DMS53 treated with DMSO at 0.1 percent for 48 hours (cell line): Measurements from ENCODE around the gene TRIM77.
"Not testable (repeated sequence)": the region's sequence is repeated elsewhere in the genome, so short reads cannot be mapped to it uniquely, and the experiment has no call there.

Source experiments
- DNase-seq: peaks from one replicate; lab custom pipeline; 2025; ENCODE audit not compliant: unreplicated experiment; lab: John Stamatoyannopoulos, UW

Gene TRIM77, protein sequence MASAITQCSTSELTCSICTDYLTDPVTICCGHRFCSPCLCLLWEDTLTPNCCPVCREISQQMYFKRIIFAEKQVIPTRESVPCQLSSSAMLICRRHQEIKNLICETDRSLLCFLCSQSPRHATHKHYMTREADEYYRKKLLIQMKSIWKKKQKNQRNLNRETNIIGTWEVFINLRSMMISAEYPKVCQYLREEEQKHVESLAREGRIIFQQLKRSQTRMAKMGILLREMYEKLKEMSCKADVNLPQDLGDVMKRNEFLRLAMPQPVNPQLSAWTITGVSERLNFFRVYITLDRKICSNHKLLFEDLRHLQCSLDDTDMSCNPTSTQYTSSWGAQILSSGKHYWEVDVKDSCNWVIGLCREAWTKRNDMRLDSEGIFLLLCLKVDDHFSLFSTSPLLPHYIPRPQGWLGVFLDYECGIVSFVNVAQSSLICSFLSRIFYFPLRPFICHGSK

DNA sequence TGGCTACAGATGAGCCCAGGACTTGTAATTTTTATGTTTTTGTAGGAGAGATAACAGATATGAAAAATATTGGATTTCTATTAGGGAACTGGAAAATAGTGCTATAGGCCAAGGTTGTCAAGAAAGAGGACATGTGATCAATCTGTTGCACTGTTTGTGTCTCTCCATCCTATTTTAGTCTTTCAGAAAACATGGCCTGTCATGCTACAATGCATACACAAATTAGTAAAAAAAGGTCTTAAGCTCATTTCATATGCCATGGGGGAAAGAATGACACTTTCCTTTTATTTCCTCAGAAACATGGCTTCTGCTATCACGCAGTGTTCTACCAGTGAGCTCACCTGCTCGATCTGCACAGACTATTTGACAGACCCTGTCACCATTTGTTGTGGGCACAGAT lies at the start of gene TRIM77:
Gene TRIM77, plus strand, starts transcription at position 301 of the 400 bp plus-strand sequence. Its CDS starts 0 bp downstream, at position 301.
- DNase-seq = not testable (repeated sequence)

DNA sequence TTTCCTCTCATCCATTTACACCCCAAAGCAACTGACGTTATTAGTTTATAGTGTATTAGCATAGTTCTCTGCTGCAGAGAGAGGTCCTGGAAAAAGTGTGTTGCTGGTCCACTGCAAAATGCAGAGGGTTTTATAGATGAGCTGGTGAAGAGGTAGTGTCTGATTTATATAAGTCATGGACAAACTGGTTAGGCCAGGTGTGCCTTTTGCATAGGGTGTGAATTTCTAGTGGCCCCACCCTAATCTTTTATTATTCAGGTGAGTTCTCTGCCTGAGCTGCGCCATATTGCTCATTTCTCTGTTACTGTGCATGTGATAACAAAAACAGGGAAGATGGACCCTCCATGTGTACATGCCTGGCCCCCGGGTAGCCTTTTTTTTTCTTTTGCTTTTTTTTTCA lies 43.1 kb upstream of the TRIM77 start:
- DNase-seq = peak; percentile 57

DNA sequence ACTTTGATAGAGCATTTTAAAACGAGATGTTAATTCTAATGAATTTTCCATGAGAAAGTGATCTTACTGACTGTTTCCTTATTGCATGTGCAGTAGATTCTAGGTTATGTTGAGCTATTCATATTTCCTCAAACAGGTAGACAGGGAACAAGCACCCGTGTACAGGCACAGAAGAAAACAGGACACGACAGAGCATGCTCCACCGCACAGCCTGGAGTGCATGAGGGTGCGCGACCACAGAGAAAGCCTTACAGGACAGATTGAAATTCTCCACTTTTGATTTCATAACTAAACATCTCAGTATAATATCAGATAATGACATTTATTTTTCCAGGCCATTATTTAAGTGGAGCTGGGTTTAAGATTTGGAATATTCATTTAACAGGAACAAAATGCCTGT lies 41.9 kb upstream of the TRIM77 start:
- not testable (repeated sequence) for DNase-seq

DNA sequence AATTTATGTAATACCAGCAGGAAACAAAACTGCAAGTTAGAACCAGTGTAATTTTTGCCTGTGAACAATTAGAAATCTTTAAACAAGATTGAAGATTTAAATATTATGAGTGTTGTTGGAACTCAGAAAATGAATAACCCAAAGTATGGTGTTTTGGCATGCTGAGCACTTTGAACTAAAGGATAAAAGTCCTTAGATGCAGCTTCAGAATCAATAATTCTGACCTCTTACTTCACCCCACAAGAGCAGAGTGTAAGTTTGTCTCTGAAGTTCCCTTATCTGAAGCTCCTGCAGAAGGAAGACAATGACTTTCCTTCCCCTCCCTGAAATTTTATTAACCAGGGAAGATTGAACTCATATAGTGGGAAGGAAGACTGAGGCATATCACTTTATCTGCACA lies 40.5 kb upstream of the TRIM77 start:
- not testable (repeated sequence) for DNase-seq

DNA sequence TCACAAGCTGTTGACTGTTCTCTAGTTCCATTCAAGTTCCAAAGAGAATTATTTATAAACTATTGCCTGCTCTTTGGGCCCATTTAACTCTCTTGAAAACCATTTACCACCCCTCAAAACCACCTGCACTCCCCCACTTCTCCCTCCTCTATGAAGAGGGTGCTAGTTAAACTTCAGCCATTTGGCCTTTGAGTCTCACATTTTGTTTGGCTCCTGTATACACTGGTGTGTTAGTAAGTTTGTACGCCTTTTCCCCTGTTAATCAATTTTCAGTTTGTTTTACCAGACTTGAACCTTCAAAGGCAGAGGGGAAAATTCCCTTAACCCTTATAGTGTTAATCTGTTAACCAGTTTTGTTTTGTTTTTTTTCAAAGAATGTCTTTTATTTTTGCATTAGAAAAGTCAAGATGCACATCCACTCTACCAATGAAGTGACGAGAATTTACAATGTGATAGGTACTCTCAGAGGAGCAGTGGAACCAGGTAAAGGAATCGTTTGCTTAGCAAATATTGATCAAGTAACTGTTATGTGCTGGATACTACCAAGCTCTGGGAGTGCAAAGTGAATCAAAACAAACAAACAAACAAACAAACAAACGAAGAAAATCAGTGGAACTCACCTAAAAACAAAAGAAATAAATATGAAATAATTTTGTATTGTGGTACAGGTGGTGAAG lies 40.0 kb upstream of the TRIM77 start:
- DNase-seq = not testable (repeated sequence)

DNA sequence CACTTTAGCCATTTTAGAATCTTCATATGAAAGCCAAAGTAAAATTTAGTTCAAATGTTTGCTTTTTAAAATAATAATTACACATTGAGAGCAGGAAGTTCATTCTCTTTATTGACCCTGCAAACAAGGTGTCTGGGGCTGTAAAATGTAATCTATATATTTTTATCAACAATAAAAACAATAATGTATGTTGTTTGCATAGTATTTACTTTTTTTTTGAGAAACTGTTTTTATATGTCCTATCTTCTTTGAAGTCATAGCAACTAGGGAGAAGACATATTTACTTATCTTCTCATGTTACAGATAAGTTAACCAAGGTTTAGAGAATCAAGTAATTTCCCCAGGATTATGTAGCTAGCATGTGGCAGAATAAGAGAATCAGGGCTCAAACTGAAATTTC lies 37.6 kb upstream of the TRIM77 start:
- peak; percentile 58 for DNase-seq

DNA sequence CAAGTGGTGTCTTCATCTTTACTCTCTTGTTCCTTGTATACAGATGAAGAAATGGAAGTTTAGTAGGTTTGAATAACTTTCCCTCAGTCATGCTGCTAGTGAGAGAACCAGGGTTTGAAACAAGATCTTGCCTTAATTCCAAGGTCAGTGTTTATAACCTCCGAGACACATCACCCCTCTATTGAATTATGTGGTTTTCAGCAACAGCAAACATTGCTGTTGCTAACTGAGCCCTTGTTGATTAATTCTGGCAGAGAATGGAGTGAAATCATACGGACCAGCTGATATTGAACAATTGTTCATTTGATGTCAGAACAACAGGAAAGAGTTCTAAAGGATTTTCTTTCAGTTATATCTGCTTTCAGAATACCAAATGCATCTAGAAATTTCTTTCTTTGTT lies 36.7 kb upstream of the TRIM77 start:
- not testable (repeated sequence) for DNase-seq

DNA sequence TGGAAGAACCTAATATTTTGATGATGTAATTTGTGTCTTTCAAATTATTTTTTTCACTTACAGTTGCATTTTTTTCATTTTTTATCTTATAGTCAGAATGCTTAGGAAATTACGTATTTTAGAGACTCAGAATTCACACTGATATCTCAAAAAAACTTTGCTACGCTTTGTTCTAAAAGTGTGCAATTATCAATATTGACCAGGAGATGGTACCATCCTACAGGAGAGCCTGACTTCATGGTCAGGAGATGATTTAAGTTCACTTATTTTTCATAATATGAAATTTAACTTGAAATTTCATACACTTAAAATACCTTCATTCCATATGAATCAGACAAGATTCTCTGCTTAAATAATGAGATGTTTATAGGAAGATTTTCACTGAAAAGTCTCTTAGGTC lies 34.7 kb upstream of the TRIM77 start:
- peak; percentile 35 for DNase-seq

DNA sequence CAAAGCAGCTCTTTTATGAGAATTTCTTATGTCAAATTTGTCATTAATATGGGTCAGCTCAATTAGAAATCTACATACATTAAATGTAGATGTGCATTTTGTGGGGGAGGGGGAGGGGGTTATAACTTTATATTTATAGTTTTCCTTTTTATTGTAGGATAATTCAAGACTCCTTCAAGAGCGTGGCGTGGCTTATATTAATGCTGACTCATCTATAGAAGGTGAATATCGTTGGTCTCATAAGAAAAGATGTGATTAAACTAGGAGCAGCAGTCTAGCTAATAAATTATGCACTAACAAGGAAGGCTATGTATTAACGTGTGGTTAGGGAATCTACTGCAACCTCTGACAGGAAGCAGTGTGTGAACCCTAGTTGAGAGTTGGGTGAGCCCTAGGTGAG lies 34.2 kb upstream of the TRIM77 start:
- not testable (repeated sequence) for DNase-seq

DNA sequence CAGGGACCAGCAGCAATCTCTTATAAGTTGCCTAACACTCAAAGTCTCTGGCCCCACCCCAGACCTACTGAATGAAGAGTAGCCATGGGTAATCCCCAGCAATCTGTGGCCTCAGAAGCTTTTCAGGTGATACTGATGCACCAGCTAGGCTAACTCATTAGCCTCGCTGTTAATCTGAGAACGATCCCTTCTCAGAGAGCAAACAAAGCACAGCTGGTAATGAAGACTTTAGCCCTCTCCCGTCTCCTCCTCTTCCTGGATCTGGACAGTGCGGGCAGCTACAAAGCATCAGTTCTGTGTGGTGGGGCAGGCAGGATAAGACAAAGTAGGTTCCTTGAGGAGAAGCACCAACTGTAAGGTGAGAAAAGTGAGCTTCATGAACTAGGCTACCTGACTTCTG lies 3.0 kb upstream of the TRIM77 start:
- DNase-seq = peak; percentile 22

DNA sequence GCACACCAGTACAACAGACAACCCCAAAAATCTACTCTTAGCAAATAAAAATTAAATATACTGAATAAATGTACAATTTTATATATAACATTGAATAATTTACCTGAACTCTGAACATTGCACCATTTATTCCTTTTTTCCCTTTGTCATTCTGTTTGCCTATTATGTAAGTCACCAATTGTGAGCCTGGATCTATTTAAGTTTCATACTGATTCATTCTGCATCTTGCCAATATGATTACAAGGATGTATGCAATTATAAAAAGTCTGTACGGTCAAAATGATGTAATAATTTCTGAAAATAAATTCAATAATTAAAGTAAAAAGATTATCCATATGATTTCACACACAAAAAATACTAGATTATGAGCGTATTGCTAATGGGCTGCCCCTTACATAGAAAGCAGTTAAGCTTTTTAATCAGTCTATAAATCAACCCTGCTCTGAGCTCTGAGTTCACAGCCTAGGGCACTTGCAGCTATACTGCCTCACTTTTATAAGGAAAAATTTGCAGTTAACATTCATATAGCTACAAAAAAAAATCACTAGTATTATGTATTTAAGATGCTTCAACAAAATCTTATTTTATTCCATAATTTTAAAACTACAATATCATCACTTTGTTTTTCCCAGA lies 14.9 kb downstream of the TRIM77 start:
- DNase-seq = not testable (repeated sequence)

DNA sequence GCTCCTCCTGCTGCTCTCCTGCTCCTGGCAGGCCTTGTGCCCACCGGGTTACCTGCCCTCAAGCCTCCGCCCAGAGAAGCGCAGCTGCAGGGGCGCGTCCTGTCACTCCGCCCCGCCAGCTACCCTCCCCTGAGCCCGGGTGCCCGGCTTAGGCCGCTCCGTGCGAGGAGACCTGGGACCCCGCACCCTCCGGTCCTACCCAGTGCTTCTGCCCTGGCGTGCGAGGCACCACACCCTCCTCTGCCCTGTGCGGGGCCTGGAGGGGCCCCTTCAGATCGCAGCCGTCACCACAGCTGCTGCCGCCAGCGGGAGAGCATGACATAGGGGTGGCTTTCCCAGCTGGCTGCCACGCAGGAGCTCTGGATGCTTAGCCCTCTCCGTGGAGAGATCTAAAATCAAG lies 20.1 kb downstream of the TRIM77 start:
- DNase-seq = not testable (repeated sequence)

DNA sequence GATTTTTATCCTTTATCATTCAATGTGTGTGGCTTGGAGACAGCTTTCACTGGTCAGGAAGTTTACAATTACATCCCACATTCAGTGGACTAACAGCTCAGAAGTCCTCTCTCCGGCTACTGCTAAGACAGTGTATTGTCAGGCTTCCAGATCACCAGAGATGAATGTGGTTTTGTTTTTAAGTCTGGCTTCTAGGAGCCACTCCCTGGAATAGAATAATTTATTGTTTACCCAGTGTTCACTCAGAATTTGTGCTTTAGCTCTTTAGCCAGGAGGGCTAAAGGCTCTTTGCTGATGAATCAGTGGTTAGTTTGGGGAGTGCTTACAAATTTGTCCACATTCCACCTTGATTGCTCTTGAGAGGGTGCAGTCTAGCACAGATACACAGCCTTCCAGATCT lies 26.5 kb downstream of the TRIM77 start:
- DNase-seq = no peak

DNA sequence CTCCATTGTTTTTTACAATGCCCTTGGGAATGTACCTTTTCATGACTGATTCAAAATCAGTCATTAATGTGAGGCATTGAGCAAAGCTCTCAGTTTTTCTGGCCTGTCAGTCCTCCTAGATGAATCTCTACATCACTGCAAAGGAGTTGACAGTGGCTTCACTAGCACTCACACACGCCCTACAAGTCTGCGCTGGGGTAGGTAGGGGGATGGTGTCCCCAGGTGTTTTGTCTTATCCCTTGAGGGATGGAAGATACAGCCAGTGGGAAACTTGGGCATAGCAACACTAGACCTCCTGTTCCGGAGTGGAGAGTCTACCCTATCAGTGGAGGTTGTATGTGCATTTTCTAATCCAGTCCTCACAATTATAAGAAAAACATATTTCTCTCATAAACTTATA lies 27.0 kb downstream of the TRIM77 start:
- DNase-seq = no peak

DNA sequence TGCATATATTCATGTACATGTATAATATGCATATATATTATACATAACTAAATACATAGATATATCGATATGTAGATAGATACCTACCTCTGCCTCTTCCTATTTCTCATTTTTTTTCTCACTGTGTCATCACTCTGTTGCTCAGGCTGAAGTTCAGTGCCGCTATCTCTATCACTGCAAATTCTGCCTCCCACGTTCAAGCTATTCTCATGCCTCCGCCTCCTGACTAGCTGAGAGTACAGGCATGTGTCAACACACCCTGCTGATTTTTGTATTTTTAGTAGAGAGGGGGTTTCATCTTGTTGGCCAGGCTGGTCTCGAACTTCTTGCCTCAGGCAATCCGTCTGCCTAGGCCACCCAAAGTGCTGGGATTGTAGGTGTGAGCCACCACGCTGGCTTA lies 31.3 kb downstream of the TRIM77 start:
- not testable (repeated sequence) for DNase-seq

DNA sequence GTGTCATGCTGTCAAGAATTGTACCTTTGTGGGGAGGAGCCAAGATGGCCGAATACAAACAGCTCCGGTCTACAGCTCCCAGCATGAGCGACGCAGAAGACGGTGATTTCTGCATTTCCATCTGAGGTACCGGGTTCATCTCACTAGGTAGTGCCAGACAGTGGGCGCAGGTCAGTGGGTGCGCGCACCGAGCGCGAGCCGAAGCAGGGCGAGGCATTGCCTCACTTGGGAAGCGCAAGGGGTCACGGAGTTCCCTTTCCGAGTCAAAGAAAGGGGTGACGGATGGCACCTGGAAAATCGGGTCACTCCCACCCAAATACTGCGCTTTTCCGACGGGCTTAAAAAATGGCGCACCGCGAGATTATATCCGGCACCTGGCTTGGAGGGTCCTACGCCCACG lies 34.1 kb downstream of the TRIM77 start:
- DNase-seq = not testable (repeated sequence)

DNA sequence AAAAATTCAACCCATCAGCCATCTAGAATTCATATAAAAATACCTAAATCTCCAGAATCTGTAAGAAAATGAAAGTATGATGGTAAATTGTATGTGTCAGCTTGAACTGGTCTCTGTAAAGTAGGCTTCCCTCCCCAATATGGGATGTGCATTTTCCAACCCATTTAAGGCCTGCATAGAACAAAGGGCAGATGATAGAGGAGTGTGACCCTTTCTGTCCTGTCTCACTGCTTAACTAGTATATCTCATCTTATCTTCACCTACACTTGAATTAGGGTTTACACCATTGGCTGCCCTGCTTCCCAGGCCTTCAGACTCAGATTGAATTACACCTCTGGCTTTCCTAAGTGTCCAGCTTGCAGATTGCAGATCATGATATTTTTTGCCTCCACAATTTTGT lies 40.7 kb downstream of the TRIM77 start:
- DNase-seq = not testable (repeated sequence)
